Neutrophil (primary cell): ENCODE results near the gene IL17RC.
"Not testable (repeated sequence)": the region's sequence is repeated elsewhere in the genome, so short reads cannot be mapped to it uniquely, and the experiment has no call there.

ENCODE experiments used
- H3K27ac ChIP-seq: fragments of 200-600 bp; sonication (generic); 2 replicates; pipeline ENCODE4 v1.5.1; 2016; ENCODE audit warnings: mild to moderate bottlenecking, moderate library complexity
- H3K27me3 ChIP-seq: fragments of 200-600 bp; sonication (generic); 2 replicates; pipeline ENCODE4 v1.6.0; 2016; ENCODE audit warnings: mild to moderate bottlenecking
- H3K36me3 ChIP-seq: fragments of 200-600 bp; sonication (generic); 2 replicates; pipeline ENCODE4 v1.5.1; 2017
- H3K4me1 ChIP-seq, 2 experiments: fragments of 200-600 bp in 1 of 2; sonication (generic) in 1 of 2; 1 replicate in 1 of 2; 2 replicates in 1 of 2; pipeline versions ENCODE4 v1.5.1 to v1.6.1; 2013 to 2016; ENCODE audit warnings: low read depth in 1 of 2, low read length in 1 of 2, mild to moderate bottlenecking in 1 of 2, moderate library complexity in 1 of 2; ENCODE audit not compliant: control insufficient read depth in 1 of 2, insufficient read depth in 1 of 2
- H3K4me3 ChIP-seq, 2 experiments: fragments of 200-600 bp in 1 of 2; sonication (generic) in 1 of 2; 1 replicate in 1 of 2; 2 replicates in 1 of 2; pipeline ENCODE4 v1.5.1; 2013 to 2016; ENCODE audit warnings: low read depth in 1 of 2, low read length in 1 of 2, mild to moderate bottlenecking in 1 of 2, moderate library complexity in 1 of 2
- H3K9me3 ChIP-seq: fragments of 200-600 bp; sonication (generic); 2 replicates; pipeline ENCODE4 v1.5.1; 2016
- TF ChIP-seq, protein P1 (sequence below): fragments of 200-600 bp; sonication (generic); IDR thresholded peaks from 2 replicates; pipeline ENCODE4 v1.5.1; 2016; ENCODE audit warnings: antibody characterized with exemption

The IL17RC gene

DNA sequence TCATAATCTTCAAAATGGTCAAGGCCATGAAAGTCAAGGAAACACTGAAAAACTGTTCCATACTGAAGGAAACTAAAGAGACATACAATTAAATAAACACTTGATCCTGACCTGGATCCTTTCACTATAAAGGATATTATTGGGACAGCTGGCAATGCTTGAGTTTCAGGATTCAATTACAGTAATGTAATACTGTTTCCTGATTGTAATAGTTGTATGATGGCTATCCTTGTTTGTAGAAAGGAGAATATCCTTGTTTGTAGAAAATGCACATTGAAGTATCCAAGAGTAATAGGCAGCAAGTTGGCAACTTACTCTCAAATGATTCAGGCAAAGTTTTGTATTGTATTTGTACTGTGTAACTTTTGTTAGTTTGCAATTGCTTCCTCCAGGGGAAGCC, 41.5 kb upstream of the IL17RC start:
- Histone ChIP-seq H3K36me3 (no peaks in the 10 kb centered on the region), H3K4me1 (no peaks in the 10 kb centered on the region), H3K4me3 (no peak overlapping the region), H3K9me3 (no peaks in the 10 kb centered on the region), H3K27me3 (no peaks in the 10 kb centered on the region), H3K27ac (no peak overlapping the region)
- TF ChIP-seq, protein P1, sequence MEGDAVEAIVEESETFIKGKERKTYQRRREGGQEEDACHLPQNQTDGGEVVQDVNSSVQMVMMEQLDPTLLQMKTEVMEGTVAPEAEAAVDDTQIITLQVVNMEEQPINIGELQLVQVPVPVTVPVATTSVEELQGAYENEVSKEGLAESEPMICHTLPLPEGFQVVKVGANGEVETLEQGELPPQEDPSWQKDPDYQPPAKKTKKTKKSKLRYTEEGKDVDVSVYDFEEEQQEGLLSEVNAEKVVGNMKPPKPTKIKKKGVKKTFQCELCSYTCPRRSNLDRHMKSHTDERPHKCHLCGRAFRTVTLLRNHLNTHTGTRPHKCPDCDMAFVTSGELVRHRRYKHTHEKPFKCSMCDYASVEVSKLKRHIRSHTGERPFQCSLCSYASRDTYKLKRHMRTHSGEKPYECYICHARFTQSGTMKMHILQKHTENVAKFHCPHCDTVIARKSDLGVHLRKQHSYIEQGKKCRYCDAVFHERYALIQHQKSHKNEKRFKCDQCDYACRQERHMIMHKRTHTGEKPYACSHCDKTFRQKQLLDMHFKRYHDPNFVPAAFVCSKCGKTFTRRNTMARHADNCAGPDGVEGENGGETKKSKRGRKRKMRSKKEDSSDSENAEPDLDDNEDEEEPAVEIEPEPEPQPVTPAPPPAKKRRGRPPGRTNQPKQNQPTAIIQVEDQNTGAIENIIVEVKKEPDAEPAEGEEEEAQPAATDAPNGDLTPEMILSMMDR, result no peak

DNA sequence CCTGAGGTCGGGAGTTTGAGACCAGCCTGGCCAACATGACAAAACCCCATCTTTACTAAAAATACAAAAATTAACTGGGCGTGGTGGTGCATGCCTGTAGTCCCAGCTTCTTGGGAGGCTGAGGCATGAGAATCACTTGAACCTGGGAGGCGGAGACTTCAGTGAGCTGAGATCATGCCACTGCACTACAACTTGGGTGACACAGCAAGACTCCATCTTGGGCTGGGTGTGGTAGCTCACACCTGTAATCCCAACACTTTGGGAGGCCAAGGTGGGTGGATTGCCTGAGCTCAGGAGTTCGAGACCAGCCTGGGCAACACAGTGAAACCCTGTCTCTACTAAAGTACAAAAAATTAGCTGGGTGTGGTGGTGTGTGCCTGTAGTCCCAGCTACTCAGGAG, 40.6 kb upstream of the IL17RC start:
- not testable (repeated sequence) for H3K4me3 ChIP-seq, H3K36me3 ChIP-seq, H3K4me1 ChIP-seq, H3K27me3 ChIP-seq, H3K27ac ChIP-seq, H3K9me3 ChIP-seq

DNA sequence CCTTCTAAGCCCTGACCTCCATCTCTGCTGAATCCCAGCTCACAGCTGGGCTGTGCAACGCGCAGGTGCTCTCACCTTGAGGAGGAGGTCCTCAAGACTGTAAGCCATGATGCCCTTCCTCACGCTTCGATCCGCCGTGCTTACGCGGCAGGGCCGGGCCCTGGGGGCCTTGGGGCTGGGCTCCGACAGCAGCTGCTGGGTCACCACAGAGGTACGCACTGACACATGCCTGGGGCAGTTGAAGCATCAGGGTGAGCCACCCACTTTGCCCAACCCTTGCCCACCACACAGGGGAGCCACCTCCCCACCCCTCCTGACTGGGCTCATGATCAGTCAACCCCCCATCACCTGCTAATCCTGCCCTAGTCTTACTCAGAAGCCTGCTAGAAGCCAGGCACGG, 39.9 kb upstream of the IL17RC start:
- H3K9me3 ChIP-seq, result no peaks in the 10 kb centered on the region
- no peaks in the 10 kb centered on the region for H3K27me3 ChIP-seq
- TF ChIP-seq, protein P1, result no peak

DNA sequence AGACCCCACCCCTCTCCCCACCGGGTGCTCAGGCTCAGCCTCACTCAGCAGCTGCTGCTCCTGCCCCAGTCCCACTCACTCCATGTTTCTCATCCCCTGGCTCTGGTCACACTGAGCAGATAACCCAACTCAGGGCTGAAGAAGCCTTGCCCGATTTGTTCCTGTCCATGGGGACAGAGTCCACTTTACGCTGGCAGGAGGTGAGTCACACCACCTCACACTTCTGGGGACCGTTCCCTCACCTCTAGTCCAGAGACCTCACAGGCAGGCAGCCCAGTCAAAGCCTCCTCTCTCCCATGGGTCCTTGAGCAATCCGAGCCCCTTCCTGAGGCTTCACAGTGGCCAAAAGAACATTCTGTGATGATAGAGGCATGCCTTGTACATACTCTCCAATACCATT, 38.2 kb upstream of the IL17RC start:
- Histone ChIP-seq H3K4me1 (no peaks in the 10 kb centered on the region), H3K27ac (no peak overlapping the region), H3K9me3 (no peaks in the 10 kb centered on the region), H3K36me3 (no peaks in the 10 kb centered on the region), H3K4me3 (no peak overlapping the region), H3K27me3 (no peaks in the 10 kb centered on the region)
- TF ChIP-seq, protein P1, result no peak

More for the DNA sequence above, 39.9 kb upstream of the IL17RC start:
- H3K4me3 ChIP-seq, result no peak overlapping the region
- no peaks in the 10 kb centered on the region for H3K36me3 ChIP-seq
- H3K27ac ChIP-seq, result no peak overlapping the region
- H3K4me1 ChIP-seq, result no peaks in the 10 kb centered on the region

DNA sequence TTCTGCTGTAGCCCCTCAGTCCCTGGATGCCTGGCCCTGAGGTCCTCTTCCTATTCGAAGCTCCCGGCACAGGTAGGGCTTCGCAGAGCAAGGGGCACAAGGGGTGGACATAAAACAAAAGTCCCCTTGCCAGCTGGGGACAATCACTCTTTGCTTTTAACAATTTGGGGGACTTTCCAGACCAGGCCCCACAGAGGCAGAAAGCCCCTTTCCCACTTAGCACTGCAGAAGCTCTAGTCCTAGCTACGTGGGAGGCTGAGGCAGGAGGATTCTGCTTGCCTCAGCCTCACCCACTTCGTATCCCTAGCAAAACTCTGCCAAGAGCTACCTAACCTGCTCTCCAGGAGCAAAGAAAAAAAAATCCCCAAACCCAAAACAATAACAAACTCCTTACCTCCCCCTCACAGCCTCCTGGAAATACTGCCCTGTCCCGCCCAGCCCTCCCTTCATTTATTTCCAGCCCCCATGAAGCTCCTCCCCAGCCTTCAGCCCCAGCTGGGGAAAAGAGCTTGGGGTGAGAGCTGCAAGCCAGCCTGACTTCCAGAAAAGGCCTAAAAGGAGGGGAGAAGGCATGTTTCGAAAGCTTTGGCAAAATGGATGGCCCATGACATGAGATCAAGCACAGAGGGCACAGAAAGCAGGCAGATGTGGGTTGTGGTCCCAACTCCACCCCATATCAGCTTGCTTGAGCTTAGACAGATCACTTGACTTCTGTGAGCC, 36.9 kb upstream of the IL17RC start, which contains the start of gene CIDEC:
CIDEC (minus strand) TSS at position 424 of the 720 bp plus-strand sequence. CDS start 1,767 bp downstream, outside the sequence.
- TF ChIP-seq, protein P1, result no peak
- no peaks in the 10 kb centered on the region for H3K36me3 ChIP-seq
- H3K4me1 ChIP-seq, result no peaks in the 10 kb centered on the region
- H3K27ac ChIP-seq, result no peak within 1 kb of the TSS
- no peaks in the 10 kb centered on the region for H3K9me3 ChIP-seq
- no peak within 1 kb of the TSS for H3K4me3 ChIP-seq
- H3K27me3 ChIP-seq, result no peaks in the 10 kb centered on the region

DNA sequence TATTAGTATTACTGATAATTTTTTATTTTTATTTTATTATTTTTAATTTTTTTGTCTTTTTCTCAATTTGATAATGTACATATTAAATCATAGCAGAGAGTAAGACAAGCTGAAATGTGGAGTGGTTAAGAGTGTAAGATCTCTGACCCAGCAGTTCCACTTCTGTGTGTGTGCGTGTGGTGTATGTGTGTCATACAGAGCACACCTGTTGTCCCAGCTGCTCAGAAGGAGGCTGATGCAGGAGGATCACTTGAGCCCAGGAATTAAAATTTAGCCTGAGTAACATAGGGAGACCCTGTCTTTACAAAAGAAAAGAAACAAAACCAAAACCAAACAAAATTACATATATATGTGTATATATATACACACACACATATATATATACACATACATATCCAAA, 35.5 kb upstream of the IL17RC start:
- no peak overlapping the region for H3K4me3 ChIP-seq
- TF ChIP-seq, protein P1, result no peak
- no peaks in the 10 kb centered on the region for H3K4me1 ChIP-seq
- H3K9me3 ChIP-seq, result no peaks in the 10 kb centered on the region
- no peaks in the 10 kb centered on the region for H3K36me3 ChIP-seq
- no peak overlapping the region for H3K27ac ChIP-seq
- H3K27me3 ChIP-seq, result no peaks in the 10 kb centered on the region
